Measurements from ENCODE around the gene FAM20A.

The FAM20A gene

GRCh38 chr17:68534695-68535088 is 66.5 kb downstream of the FAM20A start:
- Mint-ChIP-seq H3K4me3 (no peak overlapping the region), H3K27ac (no peak overlapping the region), H3K4me1 (no peaks in the 10 kb centered on the region), H3K27me3 (ENCODE audit: low read depth) (no peaks in the 10 kb centered on the region), H3K36me3 (ENCODE audit: low read depth) (peaks cover 84% of the 10 kb centered on the region), H3K9me3 (no peaks in the 10 kb centered on the region)
- no peak for TF ChIP-seq CTCF (IDR thresholded peaks at IDR 0.05; ENCODE audit: unreplicated experiment in 3 of 3)

- peak; percentile 42 to 52 (median 46) for TF ChIP-seq CTCF (IDR thresholded peaks at IDR 0.05; ENCODE audit: unreplicated experiment in 3 of 3)
- H3K9me3 Mint-ChIP-seq: no peaks in the 10 kb centered on the region
- no peak overlapping the region for H3K27ac Mint-ChIP-seq
- no peak overlapping the region for H3K4me3 Mint-ChIP-seq
- no peaks in the 10 kb centered on the region for H3K4me1 Mint-ChIP-seq
- H3K27me3 Mint-ChIP-seq (ENCODE audit: low read depth): no peaks in the 10 kb centered on the region
- peaks cover 84% of the 10 kb centered on the region for H3K36me3 Mint-ChIP-seq (ENCODE audit: low read depth)
Measured at GRCh38 chr17:68533887-68534694, 67.1 kb downstream of the FAM20A start.

GRCh38 chr17:68532826-68533225 is 68.3 kb downstream of the FAM20A start:
- no peaks in the 10 kb centered on the region for H3K4me1 Mint-ChIP-seq
- H3K27ac Mint-ChIP-seq: no peak overlapping the region

GRCh38 chr17:68531252-68531651 is 69.9 kb downstream of the FAM20A start:
- Mint-ChIP-seq H3K9me3 (no peaks in the 10 kb centered on the region), H3K36me3 (ENCODE audit: low read depth) (peaks cover 92% of the 10 kb centered on the region), H3K4me3 (no peak overlapping the region), H3K4me1 (no peaks in the 10 kb centered on the region), H3K27ac (no peak overlapping the region), H3K27me3 (ENCODE audit: low read depth) (no peaks in the 10 kb centered on the region)
- no peak for TF ChIP-seq CTCF (IDR thresholded peaks at IDR 0.05; ENCODE audit: unreplicated experiment in 3 of 3)

More at GRCh38 chr17:68532826-68533225, 68.3 kb downstream of the FAM20A start:
- Mint-ChIP-seq H3K9me3 (no peaks in the 10 kb centered on the region), H3K36me3 (ENCODE audit: low read depth) (peaks cover 88% of the 10 kb centered on the region), H3K4me3 (no peak overlapping the region), H3K27me3 (ENCODE audit: low read depth) (no peaks in the 10 kb centered on the region)
- no peak for TF ChIP-seq CTCF (IDR thresholded peaks at IDR 0.05; ENCODE audit: unreplicated experiment in 3 of 3)

GRCh38 chr17:68527314-68527713 is 73.9 kb downstream of the FAM20A start:
- Mint-ChIP-seq H3K27me3 (ENCODE audit: low read depth) (no peaks in the 10 kb centered on the region), H3K4me1 (peaks cover 2% of the 10 kb centered on the region), H3K9me3 (no peaks in the 10 kb centered on the region), H3K36me3 (ENCODE audit: low read depth) (peaks cover 91% of the 10 kb centered on the region), H3K27ac (no peak overlapping the region), H3K4me3 (no peak overlapping the region)
- no peak for TF ChIP-seq CTCF (IDR thresholded peaks at IDR 0.05; ENCODE audit: unreplicated experiment in 3 of 3)

GRCh38 chr17:68526548-68526947 is 74.6 kb downstream of the FAM20A start:
- no peak overlapping the region for H3K27ac Mint-ChIP-seq
- H3K27me3 Mint-ChIP-seq (ENCODE audit: low read depth): no peaks in the 10 kb centered on the region
- no peaks in the 10 kb centered on the region for H3K9me3 Mint-ChIP-seq
- H3K36me3 Mint-ChIP-seq (ENCODE audit: low read depth): peaks cover 92% of the 10 kb centered on the region
- no peak overlapping the region for H3K4me3 Mint-ChIP-seq
- TF ChIP-seq CTCF (IDR thresholded peaks at IDR 0.05; ENCODE audit: unreplicated experiment in 3 of 3): no peak
- H3K4me1 Mint-ChIP-seq: peaks cover 5% of the 10 kb centered on the region

All from nephron (organoid).